WTC11 (cell line): Measurements from ENCODE around the gene NMRAL1. TPM values are rescaled to one million over a fixed set of nuclear protein-coding genes. Genes with fewer than 3 reads are reported as not detected.

Experiments used
- ATAC-seq: fragments of 200-7000 bp; cut with Tn5 transposase; 2 replicates; pipeline ENCODE4 v1.10.0; 2021; ENCODE audit warnings: mild to moderate bottlenecking, moderate library complexity
- CTCF ChIA-PET: fragments of 300-600 bp; sonication (Branson Sonifier 250); formaldehyde crosslinking; loops from one replicate; lab custom pipeline; 2021; ENCODE audit warnings: antibody characterized with exemption; lab: Charles Lee
- POLR2A ChIA-PET: fragments of 350-600 bp; sonication (Branson Sonifier 250); formaldehyde crosslinking; loops from one replicate; lab custom pipeline; 2021; ENCODE audit warnings: antibody characterized with exemption; lab: Charles Lee
- DNase-seq: peaks from one replicate; pipeline ENCODE4 v3.0.0; 2021; ENCODE audit warnings: low spot score
- H3K27ac Mint-ChIP-seq: 2 replicates; pipeline ENCODE4 v1.8.0; 2021; ENCODE audit warnings: mixed read lengths
- H3K27me3 Mint-ChIP-seq: 2 replicates; pipeline ENCODE4 v1.8.0; 2021; ENCODE audit warnings: low read depth, mild to moderate bottlenecking, moderate library complexity, mixed read lengths
- H3K36me3 Mint-ChIP-seq: 2 replicates; pipeline ENCODE4 v1.8.0; 2021; ENCODE audit warnings: mixed read lengths
- H3K4me1 Mint-ChIP-seq: 2 replicates; pipeline ENCODE4 v1.8.0; 2022; ENCODE audit warnings: mixed read lengths
- H3K4me3 Mint-ChIP-seq: 2 replicates; pipeline ENCODE4 v1.8.0; 2021; ENCODE audit warnings: mild to moderate bottlenecking, moderate library complexity, mixed read lengths
- H3K9me3 Mint-ChIP-seq: 2 replicates; pipeline ENCODE4 v1.8.0; 2021; ENCODE audit warnings: mixed read lengths
- AR ChIP-seq: fragments of 250-450 bp; sonication (Bioruptor Pico); IDR thresholded peaks from 2 replicates; pipeline ENCODE4 v1.9.0; 2021; ENCODE audit warnings: mild to moderate bottlenecking
- CTCF ChIP-seq: fragments of 200-600 bp; IDR thresholded peaks from 2 replicates; pipeline ENCODE4 v1.8.0; 2022; ENCODE audit warnings: antibody characterized with exemption
- KAT7 ChIP-seq: sonication (generic); formaldehyde crosslinking; IDR thresholded peaks from 2 replicates; pipeline ENCODE4 v1.8.1; 2023; ENCODE audit warnings: missing genetic modification reagents, mild to moderate bottlenecking, borderline replicate concordance
- RELA ChIP-seq: sonication (generic); formaldehyde crosslinking; IDR thresholded peaks from 2 replicates; pipeline ENCODE4 v1.8.1; 2022; ENCODE audit warnings: missing genetic modification reagents, mild to moderate bottlenecking, borderline replicate concordance
- SMAD3 ChIP-seq: sonication (generic); formaldehyde crosslinking; IDR thresholded peaks from 2 replicates; pipeline ENCODE4 v1.8.0; 2022; ENCODE audit warnings: missing genetic modification reagents, mild to moderate bottlenecking, borderline replicate concordance
- SMAD4 ChIP-seq: sonication (generic); formaldehyde crosslinking; IDR thresholded peaks from 2 replicates; pipeline ENCODE4 v1.8.0; 2022; ENCODE audit warnings: mild to moderate bottlenecking, missing genetic modification reagents
- ZNF219 ChIP-seq: sonication (generic); formaldehyde crosslinking; IDR thresholded peaks from 2 replicates; pipeline ENCODE4 v1.8.0; 2023; ENCODE audit warnings: missing genetic modification reagents, mild to moderate bottlenecking, borderline replicate concordance
- ZNF532 ChIP-seq: fragments of 250-450 bp; sonication (Bioruptor Pico); IDR thresholded peaks from 2 replicates; pipeline ENCODE4 v1.9.0; 2021; ENCODE audit warnings: mild to moderate bottlenecking, borderline replicate concordance
- total RNA-seq: library from RNA; stranded (reverse); gene quantifications from 3 replicates; pipeline ENCODE4 v1.2.3, GENCODE V29; 2021
- TF ChIP-seq, protein P1 (sequence below): sonication (generic); formaldehyde crosslinking; IDR thresholded peaks from 2 replicates; pipeline ENCODE4 v1.8.1; 2023; ENCODE audit warnings: mild to moderate bottlenecking, moderate library complexity, missing genetic modification reagents
- TF ChIP-seq, protein P2 (sequence below): sonication (generic); formaldehyde crosslinking; IDR thresholded peaks from 2 replicates; pipeline ENCODE4 v1.8.1; 2022; ENCODE audit warnings: low read depth, mild to moderate bottlenecking, moderate library complexity, missing genetic modification reagents, borderline replicate concordance

NMRAL1 gene
- total RNA-seq, 1 experiment from 2014 or later, result 68.1 TPM

DNA sequence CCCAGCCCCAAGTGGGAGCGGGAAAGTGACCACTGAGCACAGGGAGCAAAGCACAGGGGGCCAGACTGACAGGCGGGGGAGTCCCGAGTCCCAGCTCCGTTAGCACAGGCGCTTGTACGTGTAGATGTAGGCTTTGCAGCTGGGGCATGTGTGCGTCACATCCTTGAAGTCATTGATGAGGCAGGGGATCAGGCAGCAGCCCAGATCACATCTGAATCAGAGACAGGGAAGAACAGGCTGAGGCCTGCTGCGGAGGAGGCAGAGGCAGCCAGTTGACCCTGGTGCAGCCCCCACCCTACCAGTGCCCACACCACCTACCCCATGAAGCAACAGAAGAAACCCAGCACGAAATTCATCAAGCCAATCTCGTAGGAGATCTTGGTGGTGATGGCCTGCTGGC is 38.0 kb upstream of the NMRAL1 start (continued):
- TF ChIP-seq CTCF (no peak), RELA (CRISPR knock-in tag) (no peak), ZNF532 (CRISPR knock-in tag) (no peak), KAT7 (CRISPR knock-in tag) (no peak), AR (CRISPR knock-in tag) (no peak), ZNF219 (CRISPR knock-in tag) (no peak)
- TF ChIP-seq, protein P1, sequence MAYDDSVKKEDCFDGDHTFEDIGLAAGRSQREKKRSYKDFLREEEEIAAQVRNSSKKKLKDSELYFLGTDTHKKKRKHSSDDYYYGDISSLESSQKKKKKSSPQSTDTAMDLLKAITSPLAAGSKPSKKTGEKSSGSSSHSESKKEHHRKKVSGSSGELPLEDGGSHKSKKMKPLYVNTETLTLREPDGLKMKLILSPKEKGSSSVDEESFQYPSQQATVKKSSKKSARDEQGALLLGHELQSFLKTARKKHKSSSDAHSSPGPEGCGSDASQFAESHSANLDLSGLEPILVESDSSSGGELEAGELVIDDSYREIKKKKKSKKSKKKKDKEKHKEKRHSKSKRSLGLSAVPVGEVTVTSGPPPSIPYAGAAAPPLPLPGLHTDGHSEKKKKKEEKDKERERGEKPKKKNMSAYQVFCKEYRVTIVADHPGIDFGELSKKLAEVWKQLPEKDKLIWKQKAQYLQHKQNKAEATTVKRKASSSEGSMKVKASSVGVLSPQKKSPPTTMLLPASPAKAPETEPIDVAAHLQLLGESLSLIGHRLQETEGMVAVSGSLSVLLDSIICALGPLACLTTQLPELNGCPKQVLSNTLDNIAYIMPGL (CRISPR knock-in tag), result no peak
- TF ChIP-seq, protein P2, sequence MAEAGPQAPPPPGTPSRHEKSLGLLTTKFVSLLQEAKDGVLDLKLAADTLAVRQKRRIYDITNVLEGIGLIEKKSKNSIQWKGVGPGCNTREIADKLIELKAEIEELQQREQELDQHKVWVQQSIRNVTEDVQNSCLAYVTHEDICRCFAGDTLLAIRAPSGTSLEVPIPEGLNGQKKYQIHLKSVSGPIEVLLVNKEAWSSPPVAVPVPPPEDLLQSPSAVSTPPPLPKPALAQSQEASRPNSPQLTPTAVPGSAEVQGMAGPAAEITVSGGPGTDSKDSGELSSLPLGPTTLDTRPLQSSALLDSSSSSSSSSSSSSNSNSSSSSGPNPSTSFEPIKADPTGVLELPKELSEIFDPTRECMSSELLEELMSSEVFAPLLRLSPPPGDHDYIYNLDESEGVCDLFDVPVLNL (CRISPR knock-in tag), result no peak

DNA sequence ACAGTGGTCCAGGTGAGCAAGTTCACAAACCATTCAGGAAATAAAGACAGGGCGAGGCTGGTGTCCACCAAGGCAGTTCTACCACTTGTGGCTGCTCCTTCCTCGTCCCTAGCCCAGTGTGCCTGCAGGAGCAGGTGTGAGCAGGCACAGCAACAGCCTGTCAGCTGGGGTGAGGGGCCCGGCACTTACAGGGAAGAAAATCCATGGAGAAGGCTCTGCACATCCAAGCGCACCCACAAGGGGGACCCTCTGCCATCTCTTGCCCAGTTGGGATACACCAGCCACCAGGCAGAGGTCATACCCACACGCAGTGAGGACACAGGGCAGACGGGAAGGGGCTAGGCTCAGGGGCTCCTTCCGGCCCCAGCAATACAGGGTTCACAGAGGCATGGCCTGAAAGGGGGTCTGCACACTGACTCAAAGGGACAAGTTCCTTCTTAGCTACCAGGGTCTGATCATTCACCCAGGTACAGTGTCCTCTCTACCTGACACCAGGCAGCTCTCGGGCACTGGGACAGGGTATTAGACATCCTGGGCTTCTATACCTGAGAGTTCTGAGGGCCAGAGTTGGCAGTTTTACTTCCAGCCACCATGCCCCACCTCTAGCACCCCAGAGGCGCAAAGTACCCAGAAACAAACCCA is 37.1 kb upstream of the NMRAL1 start:
- POLR2A ChIA-PET, result interaction anchor here (1.5 kb wide), 1 partner anchor 62 kb away, joined by 3 read pairs; no protein-coding TSS in a partner anchor
- peak; percentile 94 for ATAC-seq

More for the DNA sequence above, 37.1 kb upstream of the NMRAL1 start:
- Mint-ChIP-seq H3K9me3 (no peaks in the 10 kb centered on the region), H3K4me3 (no peak overlapping the region), H3K36me3 (peaks cover 12% of the 10 kb centered on the region), H3K4me1 (peaks cover 7% of the 10 kb centered on the region; the same call in 1 of the 2 replicates)
- CTCF ChIA-PET, result interaction anchor here (0.7 to 2.0 kb wide), 13 partner anchors 11 to 183 kb away, joined by 3 to 15 read pairs (median 4); partner anchors contain the start of gene MGRN1
- DNase-seq, result peak; percentile 89
- TF ChIP-seq SMAD4 (CRISPR knock-in tag), result no peak
- TF ChIP-seq SMAD3 (CRISPR knock-in tag), result no peak
- no peak for TF ChIP-seq ZNF219 (CRISPR knock-in tag)
- peak; percentile 71 for TF ChIP-seq CTCF
- TF ChIP-seq, all 79 proteins: peak for 1
- Mint-ChIP-seq H3K27ac (peak overlapping the region; percentile 61; the same call in 1 of the 2 replicates), H3K27me3 (no peaks in the 10 kb centered on the region)
